NCI-H748 treated with DMSO at 0.1 percent for 48 hours (cell line): ENCODE measurements around the gene KRT71.

Source experiments
- DNase-seq: peaks from one replicate; lab custom pipeline; 2025; lab: John Stamatoyannopoulos, UW

Gene KRT71

GRCh38 chr12:52521175-52521567 is 31.8 kb downstream of the KRT71 start:
- no peak for DNase-seq

- DNase-seq, result no peak
Observed at GRCh38 chr12:52519826-52520662, 32.9 kb downstream of the KRT71 start, which contains the start of gene KRT5. Gene KRT5, minus strand, starts transcription at chr12:52520394. Its CDS starts 98 bp downstream, at chr12:52520296.

GRCh38 chr12:52519387-52519703 is 33.6 kb downstream of the KRT71 start:
- DNase-seq, result no peak

GRCh38 chr12:52518574-52519386 is 34.2 kb downstream of the KRT71 start:
- DNase-seq, result no peak

- no peak for DNase-seq
Observed at GRCh38 chr12:52517888-52518287, 35.1 kb downstream of the KRT71 start.

DNA sequence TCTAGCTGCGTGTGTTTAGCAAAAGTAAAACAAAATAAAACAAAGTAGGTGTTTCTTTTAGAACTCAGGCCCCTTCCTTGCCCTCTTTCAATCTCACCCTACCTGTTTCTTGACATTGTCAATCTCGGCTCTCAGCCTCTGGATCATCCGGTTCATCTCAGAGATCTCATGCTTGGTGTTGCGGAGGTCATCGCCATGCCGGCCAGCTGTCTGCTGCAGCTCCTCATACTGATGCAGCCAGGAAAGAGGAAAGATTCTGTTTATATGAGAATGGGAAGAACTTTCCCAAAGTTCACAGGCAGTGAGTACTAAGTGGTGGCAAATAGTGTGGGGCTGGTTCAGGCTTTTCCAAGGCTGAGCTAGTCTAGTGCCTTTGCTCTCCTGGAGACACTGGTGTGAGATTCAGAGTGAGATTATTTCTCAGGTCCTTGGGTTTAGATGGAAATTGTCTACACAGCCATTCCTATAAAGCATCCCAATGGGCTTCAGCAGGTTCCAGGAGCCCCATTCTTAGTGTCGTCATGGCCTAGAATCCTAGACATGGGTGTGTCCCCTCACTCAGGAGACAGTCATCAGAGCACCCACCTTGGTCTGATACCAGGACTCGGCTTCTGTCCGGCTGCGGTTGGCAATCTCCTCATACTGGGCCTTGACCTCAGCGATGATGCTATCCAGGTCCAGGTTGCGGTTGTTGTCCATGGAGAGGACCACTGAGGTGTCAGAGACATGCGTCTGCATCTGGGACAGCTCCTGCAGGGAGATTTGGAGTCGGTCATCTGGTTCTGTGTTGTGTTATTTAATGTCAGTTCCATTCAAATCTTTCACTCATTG is 35.7 kb downstream of the KRT71 start:
- no peak for DNase-seq

DNA sequence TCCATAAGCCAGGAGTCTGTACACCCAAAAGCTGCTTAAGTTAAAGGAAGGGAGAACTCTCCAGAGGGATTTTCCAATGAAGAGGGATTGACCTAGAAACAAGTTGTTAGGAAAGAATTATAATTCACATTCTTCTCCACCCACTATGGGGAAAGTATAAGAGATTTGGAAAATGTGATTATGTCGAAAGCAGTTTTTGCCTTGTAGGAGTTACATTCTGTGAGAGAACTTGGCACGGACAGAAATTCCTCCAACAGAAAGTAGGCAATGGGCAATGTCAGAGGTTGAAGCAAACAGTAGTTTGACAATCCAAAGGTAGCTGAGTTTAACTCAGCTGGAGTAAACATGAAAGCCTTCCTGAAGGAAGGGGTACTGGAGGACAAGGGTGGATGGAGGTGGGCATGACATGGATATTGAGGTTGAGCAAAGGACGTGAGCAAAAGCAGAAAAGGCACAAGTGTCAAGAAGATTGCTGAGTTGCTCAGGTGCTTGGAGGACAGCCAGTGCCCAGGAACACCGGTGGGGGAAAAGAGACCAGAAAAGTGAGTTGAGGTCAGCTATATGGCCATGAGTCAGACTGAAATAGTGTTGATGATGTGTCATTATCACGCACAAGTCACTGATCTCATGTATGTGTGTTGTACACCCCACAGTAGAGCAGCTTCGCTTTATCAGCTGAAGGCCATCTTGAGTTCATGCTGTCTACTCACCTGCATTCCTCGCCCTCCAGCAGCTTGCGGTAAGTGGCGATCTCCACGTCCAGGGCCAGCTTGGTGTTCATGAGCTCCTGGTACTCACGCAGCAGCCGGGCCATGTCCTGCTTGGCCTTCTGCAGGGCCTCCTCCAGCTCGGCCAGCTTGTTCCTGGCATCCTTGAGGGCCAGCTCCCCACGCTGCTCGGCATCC is 36.8 kb downstream of the KRT71 start:
- no peak for DNase-seq

DNA sequence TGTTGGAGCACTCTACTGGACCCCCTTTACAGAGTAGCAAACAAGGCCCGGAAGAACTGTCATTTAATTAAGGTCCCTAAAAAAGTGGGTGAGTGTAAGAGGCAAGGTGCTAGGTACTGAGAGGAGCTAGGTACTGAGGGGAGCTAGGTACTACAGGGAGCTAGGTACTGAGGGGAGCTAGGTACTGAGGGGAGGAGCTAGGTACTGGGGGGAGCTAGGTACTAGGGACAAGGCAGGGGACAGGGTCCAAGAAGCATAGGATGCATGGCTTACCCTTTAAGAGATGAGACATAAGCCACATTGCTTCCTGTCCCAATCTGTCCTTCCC is 37.7 kb downstream of the KRT71 start:
- DNase-seq, result no peak

DNA sequence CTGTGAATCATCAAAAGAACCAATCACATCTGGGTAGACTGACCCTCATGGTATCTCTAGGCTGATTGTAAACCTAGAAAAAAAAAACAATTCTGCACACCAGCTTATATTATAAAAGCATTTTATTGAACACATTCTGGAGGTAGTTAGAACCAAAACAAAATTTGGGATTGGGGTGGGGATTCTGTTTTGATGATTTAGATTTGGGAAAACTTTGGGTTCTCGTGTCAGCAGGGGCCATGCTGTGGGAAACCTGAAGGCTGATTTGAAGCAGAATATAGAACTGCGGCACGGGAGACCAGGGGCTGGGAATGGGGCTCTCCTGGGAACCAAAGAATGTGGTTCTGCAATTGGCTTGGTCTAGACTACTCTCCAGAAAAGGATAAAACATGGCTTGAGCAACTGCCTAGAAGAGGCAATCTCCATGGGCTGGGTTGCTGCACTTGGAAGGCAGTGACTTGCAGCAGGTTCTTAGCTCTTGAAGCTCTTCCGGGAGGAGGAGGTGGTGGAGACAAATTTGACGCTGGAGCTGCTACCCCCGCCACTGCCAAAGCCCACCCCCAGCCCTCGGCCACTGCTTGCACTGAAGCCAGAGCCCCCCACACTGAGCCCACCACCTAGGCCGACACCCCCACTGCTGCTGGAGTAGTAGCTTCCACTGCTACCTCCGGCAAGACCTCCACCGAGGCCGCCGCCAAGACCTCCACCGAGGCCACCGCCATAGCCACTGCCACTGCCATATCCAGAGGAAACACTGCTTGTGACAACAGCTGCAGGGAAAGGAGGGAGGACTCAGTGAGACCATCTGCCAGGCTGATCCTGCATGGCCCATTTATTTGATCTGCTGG is 38.2 kb downstream of the KRT71 start:
- no peak for DNase-seq

- DNase-seq, result no peak
Observed at GRCh38 chr12:52513736-52514135, 39.2 kb downstream of the KRT71 start.

DNA sequence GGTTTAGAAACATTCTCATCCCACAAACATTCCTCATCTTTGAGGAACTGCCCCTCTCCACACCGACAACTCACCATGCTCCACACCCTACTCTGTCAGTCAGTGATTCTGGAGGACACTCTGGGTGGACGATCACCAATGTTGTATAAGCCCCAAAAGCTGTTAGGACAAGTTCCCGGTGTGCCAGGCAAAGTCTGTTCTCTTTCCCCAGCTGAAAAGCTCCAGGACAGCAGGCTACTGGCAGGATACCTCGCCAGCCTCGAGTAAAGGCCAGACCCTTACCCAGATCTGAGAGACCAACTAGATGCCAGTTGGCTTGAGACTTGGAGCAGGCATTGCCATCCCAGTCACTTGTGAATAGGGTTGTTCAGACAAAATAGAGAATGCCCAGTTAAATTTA is 44.7 kb downstream of the KRT71 start:
- no peak for DNase-seq

- DNase-seq, result peak; percentile 2
Observed at GRCh38 chr12:52506858-52507715, 45.9 kb downstream of the KRT71 start.

DNA sequence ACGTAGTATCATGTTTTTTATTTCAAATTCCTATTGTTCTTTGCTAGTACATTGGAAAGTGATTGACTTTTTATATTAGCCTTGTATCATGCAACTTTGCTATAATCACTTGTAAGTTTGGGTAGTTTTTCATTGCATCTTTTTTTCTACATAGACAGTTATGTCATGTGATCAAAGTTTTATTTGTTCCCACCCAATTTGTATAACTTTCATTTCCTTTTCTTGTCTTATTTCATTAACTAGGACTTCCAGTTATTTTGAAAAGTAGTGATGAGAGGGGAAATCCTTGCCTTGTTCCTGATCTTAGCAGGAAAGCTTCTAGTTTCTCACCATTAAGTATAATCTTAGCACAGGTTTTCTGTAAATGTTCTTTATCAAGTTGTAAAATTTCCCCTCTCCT is 50.1 kb downstream of the KRT71 start:
- DNase-seq, result no peak

DNA sequence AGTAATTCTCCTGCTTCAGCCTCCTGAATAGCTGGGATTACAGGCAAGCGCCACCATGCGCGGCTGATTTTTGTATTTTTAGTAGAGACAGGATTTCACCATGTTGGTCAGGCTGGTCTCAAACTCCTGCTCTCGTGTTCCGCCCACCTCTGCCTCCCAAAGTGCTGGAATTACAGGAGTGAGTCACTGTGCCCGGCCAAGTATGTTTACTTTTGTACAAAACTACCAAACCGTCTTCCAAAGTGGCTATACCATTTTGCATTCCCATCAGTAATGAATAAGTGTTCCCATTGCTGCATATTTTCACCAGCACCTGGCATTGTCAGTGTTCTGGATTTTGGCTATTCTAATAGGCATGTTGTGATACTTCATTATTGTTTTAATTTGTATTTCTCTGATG is 51.5 kb downstream of the KRT71 start:
- DNase-seq, result no peak

DNA sequence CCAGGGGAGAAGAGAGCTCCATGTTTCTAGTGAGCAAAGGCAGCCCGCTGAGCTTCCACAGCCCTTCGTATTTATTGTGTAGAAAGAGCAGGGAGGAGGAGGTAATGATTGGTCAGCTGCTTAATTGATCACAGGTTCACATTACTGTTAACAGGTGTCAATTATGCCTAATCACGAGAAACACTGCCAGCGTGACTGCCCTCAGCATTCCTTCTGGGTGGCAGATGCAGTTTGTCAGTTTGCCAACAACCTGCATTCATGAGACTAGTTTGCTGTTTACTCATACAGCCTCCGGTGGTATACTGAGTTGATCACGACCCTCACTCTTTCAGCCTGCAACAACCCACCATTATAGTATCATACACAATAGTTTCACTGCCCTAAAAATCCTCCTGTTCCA is 52.4 kb downstream of the KRT71 start:
- DNase-seq, result peak; percentile 16

DNA sequence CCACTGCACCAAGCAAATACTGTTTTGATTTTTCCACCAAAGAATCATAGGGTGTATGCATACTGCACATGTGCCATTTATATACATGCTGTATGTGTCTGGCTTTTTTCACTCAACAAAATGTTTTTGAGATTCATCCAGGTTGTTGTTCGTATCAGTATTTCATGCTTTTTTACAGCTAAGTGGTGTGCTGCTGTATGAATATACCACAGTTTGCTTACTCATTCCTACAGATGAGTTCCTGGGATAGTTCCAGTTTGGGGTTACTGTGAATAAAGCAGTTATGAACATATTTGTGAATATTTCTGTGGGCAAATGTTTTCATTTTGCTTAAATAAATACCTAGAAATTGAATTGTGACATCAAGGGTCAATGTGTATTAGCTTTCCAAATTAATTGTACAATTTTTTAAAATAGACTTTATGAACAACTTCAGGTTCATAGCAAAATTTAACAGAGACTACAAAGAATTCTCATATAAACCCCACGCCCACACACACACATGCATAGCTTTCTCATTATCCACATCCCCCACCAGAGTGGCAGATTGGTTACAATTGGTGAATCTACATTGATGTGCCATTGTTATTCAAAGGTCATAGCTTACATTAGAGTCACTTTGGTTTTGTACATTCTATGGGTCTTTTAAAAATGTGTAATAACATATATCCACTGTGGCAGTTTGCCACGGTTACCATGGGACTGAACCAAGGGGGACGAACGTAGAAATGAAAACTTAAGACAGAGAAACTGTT is 53.0 kb downstream of the KRT71 start:
- no peak for DNase-seq

DNA sequence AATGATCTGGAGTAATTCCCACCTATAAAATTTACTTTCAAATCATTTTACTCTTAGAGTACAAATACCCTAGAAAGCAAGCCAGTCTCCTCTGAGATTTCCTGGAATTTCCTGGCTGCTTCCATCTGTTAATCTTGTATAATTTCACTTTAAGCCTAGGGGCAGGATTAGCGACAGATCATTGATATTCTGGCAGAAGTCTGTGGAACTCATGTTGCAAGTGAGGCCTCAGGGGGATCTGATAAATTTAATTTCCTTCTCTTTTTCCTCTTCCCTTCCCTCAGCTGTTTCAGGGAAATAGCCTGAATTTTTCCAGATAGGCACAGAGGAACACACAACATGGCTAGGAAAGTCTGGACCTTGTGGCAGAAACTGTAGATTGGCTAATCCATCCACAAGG is 54.0 kb downstream of the KRT71 start:
- DNase-seq, result no peak

- no peak for DNase-seq
Observed at GRCh38 chr12:52497975-52498374, 55.0 kb downstream of the KRT71 start.

DNA sequence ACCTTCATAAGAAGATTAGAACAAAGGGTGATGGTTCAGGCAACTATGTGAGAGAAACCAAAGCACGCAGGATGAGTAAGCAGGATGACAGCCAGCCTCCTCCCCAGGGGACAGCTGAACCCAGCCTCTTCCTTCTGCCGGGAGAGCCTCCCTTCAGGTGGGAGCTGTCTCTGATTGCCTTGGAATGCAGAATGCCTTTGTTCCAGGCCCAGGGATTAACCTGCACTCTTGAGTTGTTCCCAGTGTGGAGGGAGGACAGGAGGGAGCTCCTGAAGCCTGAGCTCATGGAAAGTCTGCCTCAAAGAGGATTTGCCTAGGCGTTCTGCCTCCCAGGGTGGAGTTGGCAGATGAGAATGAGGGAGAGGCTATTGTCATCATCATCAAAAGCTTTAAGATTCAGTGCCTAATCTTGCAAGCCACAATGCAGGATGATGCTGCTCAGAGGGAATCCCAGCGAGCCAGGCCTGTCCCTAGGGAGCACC is 56.3 kb downstream of the KRT71 start:
- DNase-seq, result no peak
